Hepatocyte (in vitro differentiated cells): Measurements from ENCODE around the gene SRSF2. TPM values are rescaled to one million over a fixed set of nuclear protein-coding genes. Genes with fewer than 3 reads are reported as not detected.
"Not testable (repeated sequence)": the region's sequence is repeated elsewhere in the genome, so short reads cannot be mapped to it uniquely, and the experiment has no call there.

Source experiments
- DNase-seq: peaks from one replicate; pipeline ENCODE4 v3.0.0-alpha.2; 2016; ENCODE audit warnings: low spot score
- H2AFZ ChIP-seq: fragments of 200-600 bp; sonication (generic); 2 replicates; pipeline ENCODE4 v1.6.0; 2016; ENCODE audit warnings: antibody characterized with exemption, mild to moderate bottlenecking
- H3K27ac ChIP-seq: fragments of 200-600 bp; sonication (generic); 2 replicates; pipeline ENCODE4 v1.5.1; 2016; ENCODE audit warnings: mild to moderate bottlenecking
- H3K27me3 ChIP-seq: fragments of 200-600 bp; sonication (generic); 2 replicates; pipeline ENCODE4 v1.6.1; 2016
- H3K36me3 ChIP-seq: fragments of 200-600 bp; sonication (generic); replicated peaks from 2 replicates; pipeline ENCODE4 v1.5.1; 2016; ENCODE audit warnings: low read depth; ENCODE audit not compliant: insufficient read depth
- H3K4me1 ChIP-seq: fragments of 200-600 bp; sonication (generic); 2 replicates; pipeline ENCODE4 v1.5.1; 2016; ENCODE audit warnings: mild to moderate bottlenecking, moderate library complexity; ENCODE audit not compliant: insufficient read depth
- H3K4me2 ChIP-seq: fragments of 200-600 bp; sonication (generic); 2 replicates; pipeline ENCODE4 v1.6.0; 2016
- H3K4me3 ChIP-seq: fragments of 200-600 bp; sonication (generic); 2 replicates; pipeline ENCODE4 v1.5.1; 2016; ENCODE audit warnings: mild to moderate bottlenecking
- H3K79me2 ChIP-seq: fragments of 200-600 bp; sonication (generic); 2 replicates; pipeline ENCODE4 v1.6.0; 2017; ENCODE audit warnings: mild to moderate bottlenecking
- H3K9me2 ChIP-seq: fragments of 200-600 bp; sonication (generic); replicated peaks from 2 replicates; pipeline ENCODE4 v1.6.0; 2017; ENCODE audit warnings: mild to moderate bottlenecking; ENCODE audit not compliant: insufficient read depth
- H3K9me3 ChIP-seq: fragments of 200-600 bp; sonication (generic); 2 replicates; pipeline ENCODE4 v1.5.1; 2016; ENCODE audit warnings: low read depth, mild to moderate bottlenecking
- H4K20me1 ChIP-seq: fragments of 200-600 bp; sonication (generic); 2 replicates; pipeline ENCODE4 v1.6.0; 2016; ENCODE audit warnings: mild to moderate bottlenecking; ENCODE audit not compliant: insufficient read depth, poor library complexity, severe bottlenecking
- EZH2 ChIP-seq: fragments of 200-600 bp; sonication (generic); IDR thresholded peaks from 2 replicates; pipeline ENCODE4 v1.6.1; 2016; ENCODE audit warnings: antibody characterized with exemption, mild to moderate bottlenecking, borderline replicate concordance
- EZH2phosphoT487 ChIP-seq: fragments of 200-600 bp; sonication (generic); IDR thresholded peaks from one replicate; pipeline ENCODE4 v1.6.1; 2018; ENCODE audit warnings: antibody characterized with exemption, mild to moderate bottlenecking, low read depth, moderate library complexity; ENCODE audit not compliant: unreplicated experiment, severe bottlenecking
- WGBS: methylation state at CpG from one replicate; pipeline ENCODE4 v1.1.6; 2016; ENCODE audit warnings: low lambda C conversion rate; ENCODE audit errors: missing lambda C conversion rate; 5-methylcytosine and 5-hydroxymethylcytosine counted together
- polyA plus RNA-seq: library from polyadenylated mRNA; unstranded; fragments of >200 nt; fragmentation: Nextera tagmentation; extraction: Ambion mirVana; gene quantifications from 2 replicates; pipeline ENCODE4 v1.2.1, GENCODE V29; 2016
- total RNA-seq: library from RNA; depleted of rRNA; stranded (reverse); fragments of >200 nt; gene quantifications from 2 replicates; pipeline ENCODE4 v1.2.3, GENCODE V29; 2014
- TF ChIP-seq, protein P1 (sequence below): fragments of 200-600 bp; sonication (generic); IDR thresholded peaks from 2 replicates; pipeline ENCODE4 v1.5.1; 2016; ENCODE audit warnings: antibody characterized with exemption, mild to moderate bottlenecking; ENCODE audit not compliant: poor library complexity

Gene SRSF2
- total and polyA plus RNA-seq, 2 experiments from 2014 or later, result 152 TPM

DNA sequence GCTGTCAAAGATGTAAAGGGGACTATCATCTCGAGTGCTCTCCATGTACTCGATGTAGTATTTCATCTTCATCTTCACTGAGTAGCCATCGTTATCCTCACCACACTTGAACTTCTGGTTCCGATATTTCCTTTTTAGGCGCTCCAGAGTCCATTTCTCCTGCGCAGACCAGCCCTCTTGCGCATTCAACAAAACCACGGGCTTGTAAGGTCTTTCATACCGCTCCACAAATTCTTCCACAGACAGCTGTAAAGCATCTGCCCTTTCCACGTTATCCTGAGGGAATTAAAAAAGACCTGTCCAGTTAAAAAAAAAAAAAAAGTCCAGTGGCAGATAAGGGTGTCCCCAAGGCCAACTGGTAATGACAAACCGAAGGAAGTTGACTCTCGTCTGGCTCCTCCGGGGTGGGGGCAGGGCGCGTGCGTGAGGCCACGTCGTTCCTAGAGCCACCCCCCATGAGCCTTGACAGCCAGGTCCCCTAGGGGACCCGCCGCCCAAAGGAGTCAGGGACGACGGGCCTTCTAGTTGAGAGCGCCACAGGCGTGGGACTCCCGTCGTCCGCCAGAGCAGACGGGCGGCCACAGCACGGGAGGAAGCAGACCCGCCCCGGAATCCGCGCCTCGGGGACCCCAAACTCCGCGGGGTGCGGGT lies 11.4 kb downstream of the SRSF2 start:
- Histone ChIP-seq H3K9me2 (no peaks in the 10 kb centered on the region), H3K79me2 (peaks cover 79% of the 10 kb centered on the region), H3K27ac (peak overlapping the region; percentile 100), H3K4me3 (peak overlapping the region; percentile 48), H3K9me3 (no peaks in the 10 kb centered on the region), H3K4me1 (peaks cover 24% of the 10 kb centered on the region), H2AFZ (peak overlapping the region; percentile 45), H3K4me2 (peak overlapping the region; percentile 91), H4K20me1 (peaks cover 6% of the 10 kb centered on the region), H3K27me3 (no peaks in the 10 kb centered on the region), H3K36me3 (peaks cover 8% of the 10 kb centered on the region)
- 18% methylated on average over 32 of the region's 38 CpGs for WGBS
- TF ChIP-seq EZH2, result no peak
- TF ChIP-seq EZH2phosphoT487, result no peak
- TF ChIP-seq, protein P1, sequence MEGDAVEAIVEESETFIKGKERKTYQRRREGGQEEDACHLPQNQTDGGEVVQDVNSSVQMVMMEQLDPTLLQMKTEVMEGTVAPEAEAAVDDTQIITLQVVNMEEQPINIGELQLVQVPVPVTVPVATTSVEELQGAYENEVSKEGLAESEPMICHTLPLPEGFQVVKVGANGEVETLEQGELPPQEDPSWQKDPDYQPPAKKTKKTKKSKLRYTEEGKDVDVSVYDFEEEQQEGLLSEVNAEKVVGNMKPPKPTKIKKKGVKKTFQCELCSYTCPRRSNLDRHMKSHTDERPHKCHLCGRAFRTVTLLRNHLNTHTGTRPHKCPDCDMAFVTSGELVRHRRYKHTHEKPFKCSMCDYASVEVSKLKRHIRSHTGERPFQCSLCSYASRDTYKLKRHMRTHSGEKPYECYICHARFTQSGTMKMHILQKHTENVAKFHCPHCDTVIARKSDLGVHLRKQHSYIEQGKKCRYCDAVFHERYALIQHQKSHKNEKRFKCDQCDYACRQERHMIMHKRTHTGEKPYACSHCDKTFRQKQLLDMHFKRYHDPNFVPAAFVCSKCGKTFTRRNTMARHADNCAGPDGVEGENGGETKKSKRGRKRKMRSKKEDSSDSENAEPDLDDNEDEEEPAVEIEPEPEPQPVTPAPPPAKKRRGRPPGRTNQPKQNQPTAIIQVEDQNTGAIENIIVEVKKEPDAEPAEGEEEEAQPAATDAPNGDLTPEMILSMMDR, result no peak
- DNase-seq, result peak; percentile 81

DNA sequence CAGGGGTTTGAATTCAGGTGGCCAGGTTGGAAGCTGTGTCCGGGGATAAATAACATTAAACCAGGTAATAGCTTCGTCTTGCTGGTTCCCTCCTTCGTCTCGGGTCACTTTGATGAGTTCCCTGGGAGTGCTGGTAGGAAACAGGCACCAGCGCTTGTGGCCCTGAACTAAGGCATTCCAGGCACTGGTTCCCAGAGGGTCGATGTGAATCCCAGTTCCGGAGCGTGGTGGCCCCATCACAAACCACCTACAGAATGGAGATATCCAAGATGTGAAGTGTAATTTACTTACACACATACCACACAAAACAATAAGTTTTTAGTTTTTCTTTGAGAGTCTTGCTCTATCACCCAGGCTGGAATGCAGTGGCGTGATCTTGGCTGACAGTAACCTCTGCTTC lies 13.3 kb downstream of the SRSF2 start:
- peaks cover 62% of the 10 kb centered on the region for H3K79me2 ChIP-seq
- DNase-seq, result no peak
- no peak overlapping the region for H2AFZ ChIP-seq
- H3K4me2 ChIP-seq, result peak overlapping the region; percentile 91
- peaks cover 11% of the 10 kb centered on the region for H3K36me3 ChIP-seq
- 98% methylated on average over 9 of the region's 9 CpGs for WGBS
- H3K4me3 ChIP-seq, result no peak overlapping the region
- TF ChIP-seq EZH2 (no peak), EZH2phosphoT487 (no peak)
- TF ChIP-seq, protein P1, result no peak
- no peak overlapping the region for H3K27ac ChIP-seq
- H3K4me1 ChIP-seq, result peaks cover 24% of the 10 kb centered on the region
- H3K9me3 ChIP-seq, result no peaks in the 10 kb centered on the region
- H3K9me2 ChIP-seq, result no peaks in the 10 kb centered on the region
- H3K27me3 ChIP-seq, result no peaks in the 10 kb centered on the region
- peaks cover 6% of the 10 kb centered on the region for H4K20me1 ChIP-seq

DNA sequence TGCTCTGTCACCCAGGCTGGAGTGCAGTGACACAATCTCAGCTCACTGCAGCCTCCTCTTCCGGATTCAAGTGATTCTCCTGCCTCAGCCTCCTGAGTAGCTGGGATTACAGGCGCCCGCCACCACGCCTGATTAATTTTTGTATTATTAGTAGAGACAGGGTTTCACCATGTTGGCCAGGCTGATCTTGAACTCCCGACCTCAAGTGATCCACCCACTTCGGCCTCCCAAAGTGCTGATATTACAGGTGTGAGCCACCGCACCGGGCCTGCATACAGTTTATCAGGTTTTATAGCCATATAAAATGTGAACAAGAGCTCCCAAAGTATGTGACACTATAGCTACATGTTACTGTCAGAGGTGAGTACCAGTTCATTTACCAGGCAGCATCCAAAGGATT lies 14.2 kb downstream of the SRSF2 start:
- not testable (repeated sequence) for H3K9me3 ChIP-seq, H3K4me2 ChIP-seq, DNase-seq, H3K4me3 ChIP-seq, H2AFZ ChIP-seq, H4K20me1 ChIP-seq, H3K27me3 ChIP-seq, H3K27ac ChIP-seq, H3K9me2 ChIP-seq
- 100% methylated on average over 8 of the region's 8 CpGs for WGBS
- Histone ChIP-seq H3K4me1 (peaks cover 22% of the 10 kb centered on the region), H3K79me2 (peaks cover 54% of the 10 kb centered on the region), H3K36me3 (peaks cover 11% of the 10 kb centered on the region)

DNA sequence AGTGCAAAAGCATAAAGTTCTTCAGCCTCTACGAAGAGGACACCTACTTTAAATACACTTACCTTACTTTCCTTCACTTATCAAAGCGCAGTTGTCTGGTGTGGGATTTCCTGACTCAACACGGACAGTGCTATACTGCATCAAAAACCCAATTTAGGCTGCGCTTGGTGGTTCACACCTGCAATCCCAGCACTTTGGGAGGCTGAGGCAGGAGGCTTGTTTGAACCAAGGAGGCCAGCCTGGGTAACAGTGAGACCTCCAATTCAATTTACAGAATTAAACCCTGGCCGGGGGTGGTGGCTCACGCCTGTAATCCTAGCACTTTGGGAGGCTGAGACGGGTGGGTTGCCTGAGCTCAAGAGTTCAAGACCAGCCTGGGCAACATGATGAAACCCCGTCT lies 14.9 kb downstream of the SRSF2 start:
- Histone ChIP-seq H3K36me3 (peaks cover 11% of the 10 kb centered on the region), H3K27ac (no peak overlapping the region), H3K9me2 (no peaks in the 10 kb centered on the region), H3K4me2 (no peak overlapping the region), H3K79me2 (peaks cover 47% of the 10 kb centered on the region), H2AFZ (no peak overlapping the region), H3K4me1 (peaks cover 15% of the 10 kb centered on the region), H3K9me3 (no peaks in the 10 kb centered on the region), H3K27me3 (no peaks in the 10 kb centered on the region), H3K4me3 (no peak overlapping the region), H4K20me1 (peaks cover 6% of the 10 kb centered on the region)
- WGBS, result 96% methylated on average over 8 of the region's 8 CpGs
- TF ChIP-seq EZH2 (no peak), EZH2phosphoT487 (no peak)
- TF ChIP-seq, protein P1, result no peak
- no peak for DNase-seq
